ENCODE data around the gene NAT8.
"Not testable (repeated sequence)": the region's sequence is repeated elsewhere in the genome, so short reads cannot be mapped to it uniquely, and the experiment has no call there.

NAT8 gene, protein sequence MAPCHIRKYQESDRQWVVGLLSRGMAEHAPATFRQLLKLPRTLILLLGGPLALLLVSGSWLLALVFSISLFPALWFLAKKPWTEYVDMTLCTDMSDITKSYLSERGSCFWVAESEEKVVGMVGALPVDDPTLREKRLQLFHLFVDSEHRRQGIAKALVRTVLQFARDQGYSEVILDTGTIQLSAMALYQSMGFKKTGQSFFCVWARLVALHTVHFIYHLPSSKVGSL

DNA sequence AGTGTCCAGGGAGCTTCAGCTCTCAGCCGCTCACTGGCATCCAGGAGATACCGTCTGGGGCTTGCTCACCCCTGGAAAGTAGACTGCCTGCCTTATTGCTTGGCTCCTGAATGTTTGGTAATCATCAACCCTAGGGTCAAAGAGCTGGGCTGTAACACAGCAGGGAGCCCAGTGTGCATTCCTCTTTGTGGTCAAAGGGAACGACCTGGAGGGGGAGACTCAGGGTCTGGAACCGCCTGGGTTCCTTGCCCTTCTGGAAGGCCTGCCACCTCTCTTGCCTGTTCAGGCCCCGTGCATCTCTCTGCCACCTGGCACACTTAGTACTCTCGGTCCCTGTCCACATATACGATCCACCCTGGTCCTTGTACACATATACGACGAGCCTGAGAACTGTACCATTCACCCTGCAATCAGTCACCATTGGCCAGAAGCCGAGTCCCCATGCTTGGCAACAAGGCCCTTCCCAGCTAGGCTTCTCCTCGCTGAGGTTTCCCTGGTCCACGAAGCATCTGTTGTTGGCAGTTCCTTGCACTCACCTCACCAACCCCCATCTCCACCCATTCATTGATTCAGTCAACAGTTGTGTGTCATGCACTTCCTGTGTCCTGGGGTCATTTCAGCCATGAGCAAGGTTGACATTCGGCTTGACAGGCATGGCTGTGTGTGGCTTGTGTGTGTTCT, at the start of gene NAT8:
TSS of gene NAT8 (minus strand) at position 85 of the 681 bp plus-strand sequence. CDS start 794 bp downstream, outside the sequence.
- no peak for DNase-seq (ENCODE audit: low read depth, low spot score)

DNA sequence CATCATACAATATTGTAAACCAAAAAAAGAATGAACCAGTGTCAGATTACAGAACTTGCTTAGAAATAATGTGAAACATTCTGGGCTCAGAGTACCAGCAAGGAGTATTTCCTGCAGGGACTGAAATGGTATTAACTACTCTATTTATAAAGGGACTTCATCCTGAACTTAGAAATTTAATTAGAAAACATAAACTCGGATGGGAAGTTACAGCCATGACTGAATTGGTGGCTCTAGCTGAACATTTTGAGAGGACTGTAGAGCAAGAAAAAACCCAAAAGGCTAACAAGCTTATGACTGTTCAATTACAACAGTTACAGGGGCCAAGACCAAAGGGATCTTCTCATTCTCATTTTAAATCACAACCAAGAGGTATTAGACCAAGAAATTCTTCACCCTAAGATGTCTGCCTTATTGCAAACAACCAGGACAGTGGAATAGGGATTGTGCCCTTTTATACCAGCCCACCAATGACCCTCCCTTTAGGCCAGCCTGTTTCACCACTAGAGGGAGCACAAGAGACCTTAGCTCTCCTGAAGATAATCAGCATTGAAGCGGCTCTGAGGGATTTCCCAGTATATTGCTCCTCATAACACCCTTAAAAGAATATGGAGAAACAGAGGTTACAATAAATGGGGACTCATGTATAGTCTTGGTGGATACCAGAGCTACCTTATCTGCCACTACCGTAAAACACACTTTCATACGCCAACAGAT, 48.3 kb upstream of the NAT8 start:
- peak; percentile 63 for DNase-seq (ENCODE audit: low read depth, low spot score)

DNA sequence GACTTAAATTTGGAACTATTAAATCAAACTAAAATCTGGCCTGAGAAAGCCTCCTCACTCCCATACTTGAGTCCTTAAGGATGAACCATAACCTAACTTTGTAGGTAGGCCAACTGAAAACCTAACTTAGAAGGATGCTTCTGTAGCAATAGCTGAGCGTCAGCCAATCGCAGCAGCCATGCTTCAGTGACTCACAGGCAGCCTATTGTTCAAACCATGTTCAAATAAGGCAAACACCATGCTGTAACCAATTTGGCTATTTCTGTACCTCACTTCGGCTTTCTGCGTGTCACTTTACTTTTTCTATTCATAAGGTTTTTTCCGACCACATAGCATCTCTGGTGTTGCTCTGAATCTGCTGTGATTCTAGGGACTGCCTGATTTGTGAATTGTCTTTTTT, 46.3 kb upstream of the NAT8 start:
- DNase-seq (ENCODE audit: low read depth, low spot score), result not testable (repeated sequence)

DNA sequence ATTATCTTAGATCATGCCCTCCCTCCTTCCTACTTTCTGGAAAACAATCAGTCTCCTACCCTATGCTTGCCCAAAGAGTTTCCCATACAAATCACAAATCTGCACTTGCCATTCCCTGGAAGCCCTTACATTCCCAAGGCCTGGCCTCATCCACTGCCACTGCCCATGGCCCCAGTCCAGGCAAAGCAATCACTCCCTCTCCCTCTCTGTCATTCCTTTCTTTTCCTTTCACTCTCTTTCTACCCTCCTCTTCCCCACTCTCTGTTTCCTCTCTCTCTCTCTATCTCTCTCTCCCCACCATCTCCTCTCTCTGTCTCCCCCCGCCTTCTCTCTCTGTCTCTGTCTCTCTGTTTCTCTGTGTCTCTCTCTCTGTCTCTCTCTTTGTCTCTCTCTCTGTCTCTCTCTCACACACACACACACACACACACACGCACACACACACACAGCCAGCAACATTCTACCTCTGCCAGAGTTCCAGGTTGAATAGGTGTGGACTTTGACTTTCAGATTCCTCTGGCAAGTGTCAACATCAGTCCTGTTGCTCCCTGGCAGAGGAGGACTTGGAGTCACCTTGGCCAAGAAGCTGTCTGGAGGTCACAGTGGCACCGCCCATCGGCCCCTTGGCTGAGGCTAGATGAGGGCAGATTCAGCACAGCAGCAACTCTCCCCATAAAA, 43.7 kb upstream of the NAT8 start:
- no peak for DNase-seq (ENCODE audit: low read depth, low spot score)

DNA sequence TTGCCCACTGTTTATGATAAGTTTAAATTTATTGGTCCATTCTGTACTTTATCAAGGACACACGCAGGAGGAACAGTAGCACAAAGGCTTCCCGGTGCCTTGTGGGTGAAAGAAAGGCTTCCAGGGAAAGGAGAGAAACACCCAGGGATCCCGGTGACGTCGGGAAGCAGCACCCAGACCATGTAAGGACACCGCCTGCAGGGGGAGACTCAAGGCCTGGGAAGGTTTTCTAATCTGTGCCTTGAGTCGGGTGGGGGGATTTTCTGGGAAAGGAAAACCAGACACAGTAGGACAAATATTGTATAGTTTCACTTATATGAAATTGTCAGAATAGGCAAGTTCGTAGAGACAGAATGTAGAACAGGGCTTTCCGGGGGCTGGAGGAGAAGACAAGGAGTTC, 42.7 kb upstream of the NAT8 start:
- peak; percentile 14 for DNase-seq (ENCODE audit: low read depth, low spot score)

DNA sequence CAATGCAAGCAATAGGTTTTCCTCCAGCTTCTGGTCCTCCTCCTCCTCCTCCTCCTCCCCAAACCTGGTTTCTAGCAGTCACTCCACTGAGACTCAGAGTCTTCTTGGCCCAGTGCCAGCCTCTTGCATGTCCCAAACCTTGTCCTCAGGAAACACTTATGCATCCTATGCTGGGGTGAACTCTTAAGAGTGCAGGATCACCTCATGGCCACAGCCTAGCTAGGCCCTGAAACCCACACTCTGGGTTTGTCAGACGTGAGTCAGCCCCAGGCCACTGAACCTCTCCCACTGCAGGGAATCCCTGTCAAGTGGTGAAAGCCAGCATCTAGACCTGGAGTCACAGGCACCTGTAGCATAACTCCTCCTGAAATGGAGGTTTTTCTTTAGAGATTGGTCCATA, 42.1 kb upstream of the NAT8 start:
- DNase-seq (ENCODE audit: low read depth, low spot score), result not testable (repeated sequence)

DNA sequence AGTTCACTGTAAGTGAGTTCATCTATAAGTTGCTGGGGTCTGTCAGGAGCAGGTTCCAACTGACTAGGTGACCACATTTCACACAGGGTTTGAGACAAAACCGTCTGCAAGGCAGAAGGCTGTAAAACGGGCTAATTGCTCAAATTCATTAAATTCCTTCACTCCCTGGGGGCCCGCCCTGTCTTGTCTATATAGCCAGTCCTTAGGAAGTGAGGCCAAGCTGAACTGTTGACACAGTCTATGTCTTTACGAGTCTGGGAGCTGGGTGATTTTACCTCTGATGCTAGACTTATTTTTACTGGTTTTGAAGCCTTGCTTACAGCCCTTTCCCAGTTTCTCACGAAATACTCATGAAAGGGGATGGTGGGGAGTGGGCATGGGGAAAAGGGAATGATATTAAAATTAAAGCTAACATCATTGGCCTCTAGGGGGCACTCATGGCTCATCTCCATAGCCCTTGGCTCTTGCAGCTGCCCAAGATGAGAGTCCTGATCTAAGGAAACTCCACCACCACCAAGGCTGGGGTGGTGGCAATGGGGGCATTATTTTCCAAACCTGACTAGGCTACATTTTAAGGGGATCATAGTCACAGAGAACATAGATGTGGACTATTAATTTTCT, 37.8 kb upstream of the NAT8 start:
- DNase-seq (ENCODE audit: low read depth, low spot score), result peak; percentile 62

DNA sequence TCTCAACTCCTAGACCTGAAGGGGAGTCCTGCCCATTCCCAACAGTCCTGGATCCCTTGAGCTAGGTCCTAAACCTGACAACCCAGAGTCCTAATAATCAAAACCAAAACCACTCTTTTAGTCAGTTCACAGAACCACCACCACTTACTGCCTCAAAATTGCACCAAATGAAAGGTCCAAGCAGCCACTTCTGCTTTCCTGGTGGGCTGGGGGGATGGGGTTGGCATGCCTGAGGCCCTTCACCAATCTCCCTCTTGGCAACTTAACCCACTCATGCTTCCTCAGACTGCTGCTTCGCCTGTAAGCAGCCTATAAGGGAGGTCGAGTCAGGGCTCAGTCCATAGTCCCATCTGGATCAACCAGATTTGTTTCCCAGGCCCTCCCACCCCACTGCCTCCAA, 37.0 kb upstream of the NAT8 start:
- DNase-seq (ENCODE audit: low read depth, low spot score), result not testable (repeated sequence)

DNA sequence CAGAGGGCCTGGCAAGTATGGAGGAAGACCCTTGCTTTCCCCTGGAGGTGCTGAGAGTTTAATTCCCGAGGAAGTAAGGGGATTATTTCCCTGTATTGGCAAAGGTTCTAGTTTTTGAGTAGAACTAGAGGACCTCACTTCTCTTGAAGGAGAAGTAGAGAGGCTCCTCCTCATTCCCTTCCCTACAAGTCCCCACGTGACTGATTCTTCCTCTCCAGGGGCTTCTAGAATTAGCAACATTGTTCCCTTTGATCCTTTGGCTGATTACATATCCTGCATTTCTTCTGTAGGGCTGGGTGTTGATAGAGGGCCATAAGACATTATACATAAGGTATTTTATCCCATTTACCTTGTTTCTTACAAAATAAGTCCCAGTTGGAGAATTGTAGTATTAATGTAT, 35.8 kb upstream of the NAT8 start:
- DNase-seq (ENCODE audit: low read depth, low spot score), result not testable (repeated sequence)

DNA sequence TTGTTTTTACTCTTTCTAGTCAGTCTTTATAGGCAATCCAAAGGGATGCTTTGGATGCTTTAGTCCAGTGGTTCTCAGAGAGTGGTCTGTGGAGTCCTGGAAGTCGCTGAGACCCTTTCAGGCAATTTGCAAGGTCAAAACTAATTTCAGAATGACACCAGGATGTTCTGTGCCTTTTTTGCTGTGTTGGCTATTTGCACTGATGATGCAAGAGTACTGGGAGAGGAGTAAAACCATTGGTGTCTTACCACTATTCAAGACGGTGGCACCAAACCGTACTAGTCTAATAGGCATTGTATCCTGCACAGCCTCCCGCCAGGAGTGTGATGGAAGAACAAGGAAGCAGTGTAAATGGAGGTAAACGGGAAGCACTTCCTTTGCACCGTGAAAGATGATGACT, 34.0 kb upstream of the NAT8 start:
- not testable (repeated sequence) for DNase-seq (ENCODE audit: low read depth, low spot score)

DNA sequence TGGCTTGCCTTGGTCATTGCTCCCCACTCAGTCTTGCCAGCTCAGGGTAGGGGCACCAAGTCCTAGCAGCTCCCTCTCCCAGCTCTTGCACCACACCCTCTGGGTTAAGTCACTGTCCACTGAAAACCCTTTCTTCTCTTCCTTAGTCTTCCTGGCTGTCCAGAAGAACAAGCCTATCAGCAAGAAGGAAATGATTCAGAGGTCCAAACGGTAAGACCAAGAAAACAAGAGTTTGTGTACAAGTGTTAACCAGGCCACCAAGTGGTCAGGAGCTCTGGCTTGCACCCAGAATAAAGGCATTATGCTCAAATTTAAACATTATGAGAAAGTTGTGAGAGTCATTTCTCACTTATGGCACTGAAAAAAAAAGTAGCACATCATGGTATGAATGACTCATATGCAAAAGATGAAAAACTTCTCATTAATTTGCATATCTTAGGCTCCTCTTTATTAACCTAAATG, 32.5 kb upstream of the NAT8 start:
- DNase-seq (ENCODE audit: low read depth, low spot score), result not testable (repeated sequence)

DNA sequence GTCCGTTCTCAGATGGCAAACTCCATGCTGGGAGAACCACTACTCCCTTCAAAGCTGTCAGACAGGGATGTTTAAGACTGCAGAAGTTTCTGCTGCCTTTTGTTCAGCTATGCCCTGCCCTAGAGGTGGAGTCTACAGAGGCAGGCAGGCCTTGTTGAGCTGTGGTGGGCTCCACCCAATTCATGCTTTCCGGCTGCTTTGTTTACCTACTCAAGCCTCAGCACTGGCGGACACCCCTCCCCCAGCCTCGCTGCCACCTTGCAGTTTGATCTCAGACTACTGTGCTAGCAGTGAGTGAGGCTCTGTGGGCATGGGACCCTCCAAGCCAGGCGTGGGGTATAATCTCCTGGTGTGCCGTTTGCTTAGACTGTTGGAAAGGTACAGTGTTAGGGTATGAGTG, 27.8 kb upstream of the NAT8 start:
- DNase-seq (ENCODE audit: low read depth, low spot score), result not testable (repeated sequence)

DNA sequence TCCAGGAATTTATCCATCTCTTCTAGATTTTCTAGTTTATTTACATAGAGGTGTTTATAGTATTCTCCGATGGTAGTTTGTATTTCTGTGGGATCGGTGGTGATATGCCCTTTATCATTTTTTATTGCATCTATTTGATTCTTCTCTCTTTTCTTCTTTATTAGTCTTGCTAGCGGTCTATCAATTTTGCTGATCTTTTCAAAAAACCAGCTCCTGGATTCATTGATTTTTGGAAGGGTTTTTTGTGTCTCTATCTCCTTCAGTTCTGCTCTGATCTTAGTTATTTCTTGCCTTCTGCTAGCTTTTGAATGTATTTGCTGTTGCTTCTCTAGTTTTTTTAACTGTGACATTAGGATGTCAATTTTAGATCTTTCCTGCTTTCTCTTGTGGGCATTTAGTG, 25.0 kb upstream of the NAT8 start:
- not testable (repeated sequence) for DNase-seq (ENCODE audit: low read depth, low spot score)

DNA sequence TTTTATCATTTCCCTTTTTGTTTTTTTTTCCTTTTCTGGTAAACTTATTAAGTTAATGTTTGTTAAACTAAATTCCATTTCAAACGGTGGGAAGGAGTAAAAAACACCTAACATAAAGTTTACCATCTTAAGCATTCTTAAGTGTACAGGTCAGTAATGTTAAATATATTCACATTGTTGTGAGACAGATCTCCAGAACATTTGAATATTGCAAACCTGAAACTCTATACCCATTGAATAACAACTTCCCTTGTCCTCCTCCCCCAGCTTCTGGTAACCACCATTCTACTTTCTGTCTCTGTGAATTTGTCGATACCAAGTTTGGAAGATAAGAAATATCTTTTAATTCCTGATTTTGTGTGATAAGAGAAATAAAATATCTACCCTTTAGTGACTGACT, 12.0 kb upstream of the NAT8 start:
- DNase-seq (ENCODE audit: low read depth, low spot score), result no peak

DNA sequence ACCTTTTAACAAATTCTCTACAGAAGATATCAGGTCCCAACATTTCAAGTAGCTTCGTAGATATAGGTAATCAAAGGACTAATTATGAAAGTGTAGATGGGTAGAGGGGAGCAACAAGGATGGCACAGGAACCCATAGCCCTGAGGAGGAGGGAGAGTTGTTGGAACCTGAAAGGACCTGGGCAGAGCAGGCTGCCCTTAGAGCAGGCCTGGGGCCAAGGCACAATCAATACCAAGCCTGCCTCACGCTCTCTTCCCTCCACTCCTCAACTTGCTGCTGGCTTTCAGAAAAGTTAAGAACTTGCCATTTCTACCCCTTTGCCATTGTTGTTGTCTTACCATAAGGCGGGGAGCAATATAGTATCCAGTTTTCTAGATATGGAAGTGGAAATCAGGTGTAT, 10.1 kb upstream of the NAT8 start:
- DNase-seq (ENCODE audit: low read depth, low spot score), result no peak

DNA sequence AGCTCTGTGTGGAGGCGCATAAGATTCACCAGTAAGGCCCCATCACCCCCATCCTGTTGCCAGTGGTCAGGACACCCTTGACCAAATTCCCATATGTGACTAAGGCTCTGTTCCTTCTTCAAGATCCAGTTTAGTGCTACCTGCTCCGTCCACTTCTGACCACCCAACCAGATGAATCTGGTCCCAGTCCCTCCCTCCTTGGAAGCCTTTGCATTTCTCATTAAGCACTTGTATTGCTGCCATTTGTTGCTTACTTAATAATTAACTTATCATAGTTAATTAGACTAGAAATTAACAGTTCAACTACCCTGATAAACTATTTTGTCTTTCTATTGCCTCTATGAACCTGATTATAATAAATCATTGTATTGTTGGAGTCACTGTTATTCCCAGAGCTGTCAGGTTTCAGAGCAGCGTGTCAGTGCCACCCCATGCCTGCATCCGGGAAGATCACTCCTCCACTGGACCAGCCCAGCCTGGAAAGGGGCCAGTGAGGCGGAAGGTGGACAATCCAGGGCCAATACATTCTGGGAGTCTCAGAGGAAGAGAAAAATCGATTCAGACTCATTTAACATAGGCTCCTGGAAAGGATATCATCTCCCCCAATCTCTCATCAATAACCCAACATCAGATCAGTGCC, 9.5 kb upstream of the NAT8 start:
- DNase-seq (ENCODE audit: low read depth, low spot score), result no peak

DNA sequence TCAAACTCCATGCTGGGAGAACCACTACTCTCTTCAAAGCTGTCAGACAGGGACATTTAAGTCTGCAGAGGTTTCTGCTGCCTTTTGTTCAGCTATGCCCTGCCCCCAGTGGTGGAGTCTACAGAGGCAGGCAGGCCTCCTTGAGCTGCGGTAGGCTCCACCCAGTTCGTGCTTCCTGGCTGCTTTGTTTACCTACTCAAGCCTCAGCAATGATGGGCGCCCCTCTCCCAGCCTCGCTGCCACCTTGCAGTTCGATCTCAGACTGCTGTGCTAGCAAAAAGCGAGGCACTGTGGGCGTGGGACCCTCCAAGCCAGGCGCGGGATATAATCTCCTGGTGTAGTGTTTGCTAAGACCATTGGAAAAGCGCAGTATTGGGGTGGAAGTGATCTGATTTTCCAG, 5.5 kb upstream of the NAT8 start:
- not testable (repeated sequence) for DNase-seq (ENCODE audit: low read depth, low spot score)

DNA sequence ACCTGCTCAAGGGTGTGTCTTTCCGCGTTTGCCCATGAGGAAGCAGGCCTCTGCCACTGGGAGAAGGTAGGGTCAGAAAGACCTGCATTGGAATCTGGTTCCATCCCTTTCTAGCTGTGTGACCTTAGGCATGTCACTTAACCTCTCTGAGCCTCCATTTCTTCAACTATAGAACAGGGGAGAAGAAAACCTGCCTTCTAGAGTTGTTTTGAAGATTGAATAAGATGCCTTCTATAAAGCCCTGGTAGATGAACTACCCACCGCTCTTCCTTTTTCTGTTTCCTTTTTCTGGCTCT, 507 bp downstream of the NAT8 start:
- DNase-seq (ENCODE audit: low read depth, low spot score), result no peak

DNA sequence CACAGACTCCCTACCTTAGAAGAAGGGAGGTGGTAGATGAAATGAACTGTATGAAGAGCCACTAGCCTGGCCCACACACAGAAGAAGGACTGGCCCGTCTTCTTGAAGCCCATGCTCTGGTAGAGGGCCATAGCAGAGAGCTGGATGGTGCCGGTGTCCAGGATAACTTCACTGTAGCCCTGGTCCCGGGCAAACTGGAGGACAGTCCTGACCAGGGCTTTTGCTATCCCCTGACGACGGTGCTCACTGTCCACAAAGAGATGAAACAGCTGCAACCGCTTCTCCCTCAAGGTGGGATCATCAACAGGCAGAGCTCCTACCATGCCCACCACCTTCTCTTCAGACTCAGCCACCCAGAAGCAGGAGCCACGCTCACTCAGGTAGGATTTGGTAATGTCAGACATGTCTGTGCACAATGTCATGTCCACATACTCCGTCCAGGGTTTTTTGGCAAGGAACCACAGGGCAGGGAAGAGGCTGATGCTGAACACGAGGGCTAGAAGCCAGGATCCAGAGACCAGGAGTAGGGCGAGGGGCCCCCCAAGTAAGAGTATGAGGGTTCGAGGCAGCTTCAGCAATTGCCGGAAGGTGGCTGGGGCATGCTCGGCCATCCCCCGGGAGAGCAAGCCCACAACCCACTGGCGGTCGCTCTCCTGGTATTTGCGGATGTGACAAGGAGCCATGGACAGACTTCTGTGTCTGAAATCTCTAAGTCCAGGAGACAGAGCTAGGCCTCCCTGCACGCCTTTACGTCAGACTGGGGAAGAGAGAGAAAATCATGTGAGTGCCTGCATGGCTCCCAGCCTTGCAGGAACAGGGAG, 1.1 kb downstream of the NAT8 start:
- DNase-seq (ENCODE audit: low read depth, low spot score), result no peak

DNA sequence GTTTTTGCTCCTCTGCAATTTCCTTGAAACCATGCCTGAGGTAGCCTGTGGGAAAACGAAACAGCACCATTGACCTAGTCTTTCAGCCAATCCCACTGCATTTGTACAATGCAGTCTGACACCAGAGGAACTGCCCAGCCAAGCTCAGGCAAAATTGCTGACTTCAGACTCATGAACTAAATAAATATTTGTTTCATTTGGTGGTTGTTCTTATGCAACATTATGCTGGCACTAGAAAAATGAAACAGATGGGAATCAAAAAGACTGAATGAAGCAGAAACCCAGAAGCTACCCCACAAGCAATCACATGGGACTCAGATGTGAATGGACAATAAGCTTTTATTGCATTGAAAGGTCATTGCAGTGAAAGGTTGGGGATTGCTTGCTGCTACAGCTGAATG, 1.7 kb downstream of the NAT8 start:
- DNase-seq (ENCODE audit: low read depth, low spot score), result no peak

DNA sequence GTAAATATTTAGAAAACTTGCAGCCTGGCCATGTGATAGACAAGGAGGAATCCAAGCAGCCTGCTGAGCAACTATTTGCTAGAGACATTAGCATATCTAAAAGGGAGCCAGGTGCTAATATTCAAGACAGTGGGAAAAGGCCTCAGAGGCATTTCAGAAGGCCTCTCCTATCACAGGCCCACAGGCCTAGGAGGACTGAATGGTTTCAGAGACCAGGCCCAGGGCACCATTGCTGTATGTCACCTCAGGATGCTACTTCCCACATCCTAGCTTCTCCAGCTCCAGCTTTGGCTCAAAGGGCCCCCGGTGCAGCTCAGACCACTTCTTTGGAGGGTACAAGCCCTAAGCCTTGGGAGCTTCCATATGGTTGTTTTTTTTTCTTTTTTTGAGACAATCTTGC, 3.8 kb downstream of the NAT8 start:
- no peak for DNase-seq (ENCODE audit: low read depth, low spot score)

Measured in ELF-1 (cell line).